Kidney (tissue), 14 donors: ENCODE measurements around the gene ZNF367. TPM values are rescaled to one million over a fixed set of nuclear protein-coding genes. Genes with fewer than 3 reads are reported as not detected.

Experiments used
- DNase-seq, 5 donors: peaks; one replicate each; pipeline ENCODE4 v3.0.0-alpha.2; 2013 to 2020
- FAIRE-seq: peaks from 2 replicates; lab custom pipeline; 2012; peaks lifted over from hg19 to GRCh38; lab: Jason Lieb, UNC
- H3K27ac ChIP-seq, 2 donors: one replicate each; pipeline ENCODE4 v1.7.0; 2013; ENCODE audit warnings: low read depth in 2 of 2, low read length in 2 of 2, inconsistent platforms in 1 of 2
- H3K27me3 ChIP-seq: one replicate; pipeline ENCODE4 v1.7.1; 2013; ENCODE audit warnings: low read length, inconsistent platforms; ENCODE audit not compliant: control insufficient read depth, insufficient read depth
- H3K36me3 ChIP-seq, 3 donors: one replicate each; pipeline versions ENCODE4 v1.7.0 to v1.7.1; 2013; ENCODE audit warnings: low read length in 3 of 3, control low read depth in 1 of 3, inconsistent platforms in 1 of 3; ENCODE audit not compliant: insufficient read depth in 3 of 3, control insufficient read depth in 2 of 3
- H3K4me1 ChIP-seq, 3 donors: one replicate each; pipeline versions ENCODE4 v1.7.0 to v1.7.1; 2013; ENCODE audit warnings: low read length in 3 of 3, inconsistent platforms in 1 of 3, low read depth in 1 of 3; ENCODE audit not compliant: control insufficient read depth in 2 of 3, insufficient read depth in 2 of 3
- H3K4me3 ChIP-seq, 3 donors: one replicate each; pipeline versions ENCODE4 v1.7.0 to v1.8.1; 2013; ENCODE audit warnings: low read length in 3 of 3, control low read depth in 1 of 3, inconsistent platforms in 1 of 3
- H3K9ac ChIP-seq, 3 donors: one replicate each; pipeline versions ENCODE4 v1.7.0 to v1.7.1; 2013; ENCODE audit warnings: low read length in 3 of 3, control low read depth in 1 of 3, inconsistent platforms in 1 of 3
- H3K9me3 ChIP-seq, 3 donors: one replicate each; pipeline versions ENCODE4 v1.7.0 to v1.7.1; 2013; ENCODE audit warnings: low read length in 3 of 3, control low read depth in 1 of 3, inconsistent platforms in 1 of 3; ENCODE audit not compliant: control insufficient read depth in 2 of 3, insufficient read depth in 1 of 3
- CTCF ChIP-seq: IDR thresholded peaks from 3 replicates; pipeline ENCODE4 v1.5.1; 2012; ENCODE audit warnings: mild to moderate bottlenecking, moderate library complexity, borderline replicate concordance; ENCODE audit not compliant: insufficient read depth; ENCODE audit errors: extremely low read depth
- intact Hi-C: fragments of 100-400 bp; cut with DNase I; formaldehyde crosslinking; loops from one replicate; pipeline ENCODE4 v1.11.1; 2022
- polyA plus RNA-seq: library from polyadenylated mRNA; stranded (reverse); fragments of 350-450 nt; fragmentation: Illumina TruSeq; extraction: RNeasy Lipid Tissue Mini Kit (QIAGEN cat#74804); gene quantifications from one replicate; pipeline ENCODE4 v1.2.3, GENCODE V29; 2014; ENCODE audit warnings: low read depth, low replicate concordance; ENCODE audit not compliant: insufficient read depth
- total RNA-seq: library from RNA; stranded (reverse); fragmentation: NEBNext Ultra II Directional; extraction: Animal tissue kit (Norgen Biotek cat#: 25700); gene quantifications from one replicate; pipeline ENCODE4 v1.2.1, GENCODE V29; 2021
- donor health status: control.
- donor health status: control.
- donor health status: control.
- donor health status: control.
- donor health status: control.
- donor health status: DM: yes; HTN: yes; CAD: no.
- donor health status: Normal renal cell carcinoma (clear cell type).

The ZNF367 gene
- total and polyA plus RNA-seq, 2 donors from 2014 or later, result 1.5 to 1.9 TPM

- Histone ChIP-seq H3K4me3 (no peak overlapping the region), H3K9me3 (no peaks in the 10 kb centered on the region), H3K9ac (no peak overlapping the region), H3K27me3 (no peaks in the 10 kb centered on the region), H3K4me1 (no peaks in the 10 kb centered on the region), H3K36me3 (peaks cover 0 to 10% (median 3%) of the 10 kb centered on the region in 3 donors), H3K27ac (no peak overlapping the region)
- FAIRE-seq (no peak), DNase-seq (peak in 3 of 5 donors; percentile 35 to 47 (median 44))
- no peak for TF ChIP-seq CTCF
- intact Hi-C loops, result no loop called here
Observed at GRCh38 chr9:96344458-96345180, 73.6 kb downstream of the ZNF367 start.

GRCh38 chr9:96343515-96344360 lies 74.4 kb downstream of the ZNF367 start:
- no peak for TF ChIP-seq CTCF
- Histone ChIP-seq H3K9ac (no peak overlapping the region), H3K27me3 (no peaks in the 10 kb centered on the region), H3K9me3 (no peaks in the 10 kb centered on the region), H3K27ac (no peak overlapping the region), H3K4me1 (no peaks in the 10 kb centered on the region), H3K4me3 (no peak overlapping the region), H3K36me3 (peaks cover 0 to 10% (median 3%) of the 10 kb centered on the region in 3 donors)
- FAIRE-seq (no peak), DNase-seq (peak in 1 of 5 donors; percentile 16)
- intact Hi-C loops, result no loop called here

GRCh38 chr9:96342571-96343245 lies 75.5 kb downstream of the ZNF367 start:
- FAIRE-seq, result no peak
- Histone ChIP-seq H3K9ac (no peak overlapping the region), H3K4me1 (no peaks in the 10 kb centered on the region), H3K4me3 (no peak overlapping the region), H3K9me3 (no peaks in the 10 kb centered on the region), H3K27ac (no peak overlapping the region), H3K27me3 (no peaks in the 10 kb centered on the region), H3K36me3 (peaks cover 0 to 10% (median 0%) of the 10 kb centered on the region in 3 donors)
- TF ChIP-seq CTCF, result no peak
- intact Hi-C loops, result no loop called here
- peak in 2 of 5 donors; percentile 42 to 81 for DNase-seq
